ENCODE data around the gene CRKL. TPM values are rescaled to one million over a fixed set of nuclear protein-coding genes. Genes with fewer than 3 reads are reported as not detected.
"Not testable (repeated sequence)": the region's sequence is repeated elsewhere in the genome, so short reads cannot be mapped to it uniquely, and the experiment has no call there.

Gene CRKL
- total RNA-seq, 1 donor from 2014 or later, result 42.0 TPM

GRCh38 chr22:20901093-20902033, 15.8 kb upstream of the CRKL start:
- not testable (repeated sequence) for DNase-seq

DNA sequence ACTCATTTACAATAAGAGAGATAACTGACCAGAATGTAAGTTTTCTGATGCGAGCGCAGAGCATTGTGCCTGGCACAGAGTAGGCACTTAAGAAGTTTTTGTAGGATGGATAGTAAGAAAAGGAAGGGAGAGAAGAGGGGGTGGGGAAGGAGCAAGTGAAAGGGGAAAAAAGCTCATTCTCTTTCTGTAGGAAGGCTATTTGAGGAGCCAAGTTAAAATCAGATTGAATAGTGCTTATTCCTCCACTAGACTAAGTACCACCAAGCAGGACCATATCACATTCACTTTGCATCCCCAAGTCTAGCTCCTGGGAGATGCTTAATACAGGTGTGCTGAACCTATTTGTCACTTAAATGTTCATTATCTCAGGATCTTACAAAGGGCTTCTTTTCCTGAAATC, 14.1 kb upstream of the CRKL start:
- DNase-seq, result no peak

DNA sequence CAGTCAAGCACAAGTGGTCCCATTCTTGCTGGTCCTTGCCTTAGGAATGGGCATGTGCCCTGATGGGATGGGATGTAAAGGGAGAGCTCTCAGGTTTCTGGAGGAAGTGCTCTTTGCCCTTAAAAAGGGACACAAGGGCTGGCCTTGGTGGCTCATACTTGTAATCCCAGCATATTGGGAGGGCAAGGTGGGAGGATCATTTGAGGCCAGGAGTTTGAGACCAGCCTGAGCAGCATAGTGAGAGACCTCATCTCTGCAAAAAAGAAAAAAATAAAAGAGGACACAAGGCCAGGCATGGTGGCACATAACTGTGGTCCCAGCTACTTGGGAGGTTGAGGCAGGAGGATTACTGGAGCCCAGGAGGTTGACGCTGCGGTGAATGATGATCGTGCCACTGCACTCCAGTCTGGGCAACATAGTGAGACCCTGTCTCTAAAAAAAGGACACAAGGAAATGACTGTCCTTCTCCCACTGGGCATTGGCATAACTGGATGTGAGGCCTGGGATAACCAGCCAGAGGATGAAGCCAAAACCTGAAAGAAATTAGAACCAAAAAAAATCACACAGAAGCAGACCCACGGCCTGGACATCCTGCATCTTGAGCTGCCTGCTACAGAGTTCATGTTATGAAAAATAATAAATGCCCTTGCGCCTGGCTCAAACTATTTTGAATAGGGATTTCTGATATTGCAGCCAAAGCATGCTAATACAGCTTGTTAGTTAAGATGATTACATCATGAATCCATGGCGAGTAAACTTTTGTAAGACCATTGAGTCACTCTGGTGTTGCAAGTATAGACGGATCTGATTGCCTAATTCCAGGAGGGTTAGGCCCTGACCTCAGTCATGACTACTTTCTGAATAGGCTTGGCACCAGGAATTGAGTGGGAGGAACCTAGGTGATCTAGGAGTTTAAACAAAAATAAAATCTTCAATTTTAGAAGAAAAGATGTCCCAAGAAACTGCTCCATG, 12.9 kb upstream of the CRKL start:
- DNase-seq, result no peak

DNA sequence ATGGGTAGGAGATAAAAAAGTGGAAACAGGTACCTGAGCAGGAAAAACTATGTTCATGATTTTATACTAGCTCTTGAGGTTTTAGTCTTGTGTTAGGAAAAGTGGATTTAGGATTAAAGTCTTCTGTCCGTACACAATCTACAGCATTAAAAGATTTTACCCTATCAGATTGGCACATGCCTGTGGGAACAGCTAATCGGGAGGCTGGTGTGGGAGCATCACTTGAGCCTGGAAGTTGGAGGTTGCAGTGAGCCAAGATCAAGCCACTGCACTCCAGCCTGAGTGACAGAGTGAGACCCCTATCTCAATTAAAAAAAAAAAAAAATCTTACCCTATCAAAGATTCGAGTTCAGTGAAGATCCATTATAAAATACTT, 12.2 kb upstream of the CRKL start:
- DNase-seq, result no peak

GRCh38 chr22:20905415-20906386, 11.5 kb upstream of the CRKL start:
- no peak for DNase-seq

DNA sequence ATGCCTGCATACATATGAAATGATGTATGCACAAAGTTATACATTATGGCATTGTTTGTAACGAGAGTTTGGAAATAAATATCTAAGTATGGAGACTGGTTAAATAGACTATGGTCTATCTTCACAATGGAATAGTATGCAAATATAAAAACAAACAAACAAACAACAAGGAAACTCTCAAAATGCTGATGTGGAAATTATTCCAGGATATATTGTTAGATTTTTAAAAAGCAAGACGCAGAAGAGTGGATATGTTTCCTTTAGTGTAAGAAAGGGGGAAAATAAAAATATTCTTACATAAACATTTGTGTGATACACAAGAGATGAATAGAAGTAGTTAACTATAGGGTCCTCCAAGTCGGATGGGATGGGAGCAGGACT, 10.8 kb upstream of the CRKL start:
- DNase-seq, result no peak

- not testable (repeated sequence) for DNase-seq
Observed at GRCh38 chr22:20908717-20909116, 8.5 kb upstream of the CRKL start.

DNA sequence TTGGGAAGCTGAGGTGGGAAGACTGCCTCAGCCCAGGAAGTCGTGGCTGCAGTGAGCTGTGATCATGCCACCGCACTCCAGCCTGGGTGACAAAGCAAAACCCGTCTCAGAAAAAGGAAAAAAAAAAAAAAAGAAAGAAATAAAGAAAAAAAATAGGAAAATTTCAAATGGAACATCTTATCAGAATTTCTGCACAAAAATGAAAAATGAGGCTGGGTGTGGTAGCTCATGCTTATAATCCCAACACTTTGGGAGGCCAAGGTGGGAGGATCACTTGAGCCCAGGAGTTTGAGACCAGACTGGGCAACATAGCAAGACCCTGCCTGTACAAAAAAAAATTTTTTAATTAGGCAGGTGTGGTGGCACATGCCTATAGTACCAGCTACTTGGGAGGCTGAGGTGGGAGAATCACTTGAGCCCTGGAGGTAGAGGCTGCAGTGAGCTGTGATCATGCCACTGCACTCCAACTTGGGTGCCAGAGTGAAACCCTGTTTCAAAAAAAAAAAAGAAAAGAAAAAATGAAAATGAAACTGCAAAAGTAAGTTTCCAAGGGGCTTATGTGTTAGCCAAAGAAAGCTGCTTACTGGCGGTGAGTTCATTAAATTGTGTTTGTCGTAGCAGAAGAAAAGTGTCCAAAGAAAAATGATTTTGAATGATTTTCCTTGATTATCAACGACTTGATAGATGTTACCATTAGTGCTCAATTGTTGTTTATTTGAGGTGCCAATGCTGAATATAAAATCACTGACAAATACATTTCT, 7.5 kb upstream of the CRKL start:
- DNase-seq, result no peak

GRCh38 chr22:20912494-20912893, 4.7 kb upstream of the CRKL start:
- no peak for DNase-seq

DNA sequence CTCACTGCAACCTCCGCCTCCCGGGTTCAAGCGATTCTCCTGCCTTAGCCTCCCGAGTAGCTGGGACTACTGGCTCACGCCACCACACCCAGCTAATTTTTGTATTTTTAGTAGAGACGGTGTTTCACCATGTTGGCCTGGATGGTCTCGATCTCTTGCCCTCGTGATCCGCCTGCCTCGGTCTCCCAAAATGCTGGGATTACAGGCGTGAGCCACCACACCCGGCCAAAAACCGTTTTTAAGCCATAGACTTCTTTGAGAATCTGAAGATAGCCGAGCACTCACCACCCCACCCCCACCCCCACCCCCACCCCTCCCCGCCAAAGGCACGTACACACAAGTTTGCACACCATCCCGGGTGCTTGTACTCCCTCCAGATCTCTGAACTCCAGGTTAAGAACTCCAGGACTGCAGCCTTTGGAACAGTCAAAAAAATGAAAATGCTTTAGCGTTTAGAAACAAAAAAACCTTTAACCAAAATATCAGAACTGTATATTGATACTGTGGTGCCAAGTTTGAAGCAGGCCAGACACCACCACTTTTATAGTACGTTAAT, 1.5 kb downstream of the CRKL start:
- DNase-seq, result no peak

- no peak for DNase-seq
Observed at GRCh38 chr22:20919718-20920117, 2.5 kb downstream of the CRKL start.

GRCh38 chr22:20920881-20921203, 3.6 kb downstream of the CRKL start:
- no peak for DNase-seq

- no peak for DNase-seq
Observed at GRCh38 chr22:20922141-20922751, 5.0 kb downstream of the CRKL start.

- DNase-seq, result no peak
Observed at GRCh38 chr22:20926243-20926642, 9.0 kb downstream of the CRKL start.

DNA sequence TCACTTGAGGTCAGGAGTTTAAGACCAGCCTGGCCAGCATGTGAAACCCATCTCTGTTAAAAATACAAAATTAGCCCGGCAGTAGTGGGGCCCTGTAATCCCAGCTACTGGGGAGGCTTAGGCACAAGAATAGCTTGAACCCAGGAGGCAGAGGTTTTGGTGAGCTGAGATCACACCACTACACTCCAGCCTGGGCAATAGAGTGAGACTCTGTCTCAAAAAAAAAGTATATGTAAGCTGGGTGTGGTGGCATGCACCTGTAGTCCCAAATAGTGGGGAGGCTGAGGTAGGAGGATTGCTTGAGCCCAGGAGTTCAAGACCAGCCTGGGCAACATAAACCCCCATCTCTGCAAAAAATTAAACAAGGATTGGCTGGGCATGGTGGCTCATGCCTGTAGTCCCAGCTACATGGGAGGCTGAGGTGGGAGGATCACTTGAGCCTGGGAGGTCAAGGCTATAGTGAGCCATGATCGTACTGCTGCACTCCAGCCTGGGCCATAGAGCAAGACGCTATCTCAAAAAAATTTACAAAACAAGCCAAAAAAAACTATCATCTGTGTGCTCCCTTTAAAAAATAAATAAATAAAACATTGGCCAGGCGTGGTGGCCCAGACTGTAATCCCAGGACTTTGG, 10.8 kb downstream of the CRKL start:
- DNase-seq, result no peak

DNA sequence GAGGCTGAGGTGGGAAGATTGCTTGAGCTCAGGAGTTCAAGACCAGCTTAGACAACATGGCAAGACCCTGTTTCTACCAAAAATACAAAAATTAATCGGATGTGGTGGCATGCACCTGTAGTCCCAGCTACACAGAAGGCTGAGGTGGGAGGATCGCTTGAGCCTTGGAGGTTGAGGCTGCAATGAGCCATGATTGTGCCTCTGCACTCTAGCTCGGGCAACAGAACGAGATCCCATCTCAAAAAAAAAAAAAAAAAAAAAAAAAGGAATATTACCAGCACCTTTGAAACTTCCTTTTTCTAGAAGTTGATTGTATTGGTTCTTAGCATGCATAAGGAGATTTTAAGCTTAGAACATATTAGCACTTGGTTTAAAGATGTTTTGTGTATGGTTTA, 11.4 kb downstream of the CRKL start:
- DNase-seq, result no peak

DNA sequence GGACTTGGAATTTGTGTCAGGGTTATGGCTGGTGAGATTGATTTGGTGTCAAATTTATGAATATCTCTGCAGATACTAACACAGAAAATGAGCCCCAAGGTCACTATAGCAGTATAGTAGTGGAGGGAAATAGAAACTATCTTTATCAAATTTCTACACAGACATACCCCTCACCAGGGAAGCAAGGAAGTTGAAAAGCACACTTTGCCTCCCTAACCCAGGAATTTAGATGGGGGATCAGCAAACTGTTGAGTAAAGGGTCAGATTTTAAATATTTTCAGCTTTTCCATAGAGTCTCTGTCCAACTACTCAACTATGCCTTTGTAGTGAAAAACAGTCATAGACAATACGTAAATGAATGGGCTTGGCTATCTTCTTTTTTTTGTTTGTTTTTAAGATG, 12.8 kb downstream of the CRKL start:
- no peak for DNase-seq

GRCh38 chr22:20930435-20930834, 13.2 kb downstream of the CRKL start:
- not testable (repeated sequence) for DNase-seq

DNA sequence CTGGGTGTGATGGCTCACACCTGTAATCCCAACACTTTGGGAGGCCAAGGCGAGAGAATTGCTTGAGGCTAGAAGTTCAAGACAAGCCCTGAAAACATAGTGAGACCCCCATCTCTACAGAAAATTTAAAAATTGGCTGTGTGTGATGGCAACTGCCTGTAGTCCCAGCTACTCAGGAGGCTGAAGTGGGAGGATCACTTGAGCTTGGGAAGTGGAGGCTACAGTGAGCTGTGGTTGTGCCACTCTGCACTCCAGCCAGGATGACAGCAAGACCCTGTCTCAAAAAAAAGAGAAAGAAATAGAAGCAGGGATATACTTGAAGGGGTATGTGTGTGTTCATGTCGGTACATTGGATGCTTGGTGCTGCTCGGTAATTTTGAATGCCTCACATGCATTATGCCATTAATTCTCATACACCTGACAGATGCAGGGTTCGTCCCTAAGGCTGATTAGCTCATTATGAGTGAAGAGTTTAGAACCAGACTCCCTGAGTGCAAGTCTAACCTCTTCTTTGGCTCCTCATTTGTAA, 14.0 kb downstream of the CRKL start:
- DNase-seq, result no peak

- no peak for DNase-seq
Observed at GRCh38 chr22:20933910-20934309, 16.7 kb downstream of the CRKL start.

Data from skin of body (tissue), 2 donors.